DND-41 (cell line): Measurements from ENCODE around the gene MAST4.

Source experiments
- ATAC-seq: fragments of 200-7000 bp; cut with Tn5 transposase; 3 replicates; pipeline ENCODE4 v1.9.1; 2021; ENCODE audit warnings: low read depth; ENCODE audit not compliant: insufficient read depth
- DNase-seq: peaks from one replicate; pipeline ENCODE4 v3.0.0-alpha.2; 2020
- H2AFZ ChIP-seq: 2 replicates; pipeline ENCODE4 v1.6.0; 2012; ENCODE audit warnings: low read depth, low read length
- H3K27ac ChIP-seq: 2 replicates; pipeline ENCODE4 v1.5.1; 2012; ENCODE audit warnings: low read length, inconsistent platforms
- H3K27me3 ChIP-seq: fragments of 200-600 bp; sonication (generic); 2 replicates; pipeline ENCODE4 v1.6.0; 2012; ENCODE audit warnings: low read length, mild to moderate bottlenecking, inconsistent platforms; ENCODE audit not compliant: insufficient read depth, poor library complexity
- H3K36me3 ChIP-seq: 2 replicates; pipeline ENCODE4 v1.5.1; 2012; ENCODE audit warnings: low read length, inconsistent platforms; ENCODE audit not compliant: insufficient read depth
- H3K4me1 ChIP-seq: 2 replicates; pipeline ENCODE4 v1.5.1; 2012; ENCODE audit warnings: mild to moderate bottlenecking, low read length; ENCODE audit not compliant: insufficient read depth
- H3K4me2 ChIP-seq: 2 replicates; pipeline ENCODE4 v1.6.0; 2012; ENCODE audit warnings: mild to moderate bottlenecking, moderate library complexity, low read length, inconsistent platforms; ENCODE audit not compliant: insufficient read depth
- H3K4me3 ChIP-seq, 2 experiments: fragments of 200-600 bp in 1 of 2; shearing (Covaris generic) in 1 of 2; 2 replicates each; pipeline ENCODE4 v1.5.1; 2012 to 2016; ENCODE audit warnings: inconsistent platforms in 2 of 2, low read length in 2 of 2, mild to moderate bottlenecking in 2 of 2, low read depth in 1 of 2, moderate library complexity in 1 of 2
- H3K79me2 ChIP-seq: 2 replicates; pipeline ENCODE4 v1.6.0; 2012; ENCODE audit warnings: low read length, inconsistent platforms; ENCODE audit not compliant: insufficient read depth
- H3K9ac ChIP-seq: 2 replicates; pipeline ENCODE4 v1.6.0; 2012; ENCODE audit warnings: low read depth, mild to moderate bottlenecking, inconsistent platforms, low read length, moderate library complexity
- H3K9me3 ChIP-seq: 2 replicates; pipeline ENCODE4 v1.5.1; 2012; ENCODE audit warnings: low read length, moderate library complexity, mild to moderate bottlenecking, inconsistent platforms; ENCODE audit not compliant: insufficient read depth, severe bottlenecking
- H4K20me1 ChIP-seq: 2 replicates; pipeline ENCODE4 v1.6.0; 2012; ENCODE audit warnings: low read length; ENCODE audit not compliant: insufficient read depth
- EZH2 ChIP-seq: IDR thresholded peaks from 3 replicates; pipeline ENCODE4 v1.6.1; 2012; ENCODE audit warnings: borderline replicate concordance, low read depth, mild to moderate bottlenecking, moderate library complexity, low read length, inconsistent platforms; ENCODE audit not compliant: severe bottlenecking
- TF ChIP-seq, protein P1 (sequence below): IDR thresholded peaks from 2 replicates; pipeline ENCODE4 v1.5.1; 2012; ENCODE audit warnings: borderline replicate concordance, low read length, moderate library complexity, mild to moderate bottlenecking; ENCODE audit not compliant: poor library complexity, severe bottlenecking; ENCODE audit errors: extremely low read depth

The MAST4 gene

GRCh38 chr5:67149057-67149950 lies 553.1 kb downstream of the MAST4 start:
- ATAC-seq: no peak
- peaks cover 51% of the 10 kb centered on the region for H3K36me3 ChIP-seq

DNA sequence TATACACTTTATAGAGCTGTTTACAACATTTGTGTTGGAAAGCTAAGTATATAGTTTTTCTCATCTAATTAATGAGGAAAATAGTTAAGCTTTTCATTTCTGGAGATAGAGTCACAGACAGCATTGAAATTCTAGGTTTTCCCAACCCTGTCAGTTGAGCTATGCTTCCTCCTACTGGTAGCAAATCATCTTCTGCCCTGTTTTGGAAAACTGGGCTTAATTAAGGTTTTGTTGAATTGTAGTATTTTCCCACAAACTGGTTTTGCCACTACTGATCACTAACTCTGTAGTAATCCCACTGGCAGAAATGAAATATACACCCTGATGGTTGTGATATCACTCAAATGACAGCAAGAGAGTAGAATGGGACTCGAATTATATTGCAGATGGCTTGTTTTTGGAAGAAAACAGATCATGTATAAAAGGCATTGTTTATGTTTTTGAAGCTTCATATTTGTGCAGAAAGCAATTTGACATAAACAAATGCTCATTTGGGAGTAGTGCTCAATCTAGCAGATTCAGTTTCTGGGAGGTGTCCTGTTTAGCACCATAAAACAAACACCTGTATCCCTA lies 553.8 kb downstream of the MAST4 start:
- Histone ChIP-seq H3K27ac (no peak overlapping the region), H3K4me2 (no peak overlapping the region), H3K79me2 (no peaks in the 10 kb centered on the region), H4K20me1 (no peaks in the 10 kb centered on the region), H3K4me1 (no peaks in the 10 kb centered on the region), H3K9me3 (no peaks in the 10 kb centered on the region), H3K4me3 (no peak overlapping the region), H3K36me3 (peaks cover 50% of the 10 kb centered on the region), H3K9ac (no peak overlapping the region), H2AFZ (no peak overlapping the region), H3K27me3 (no peaks in the 10 kb centered on the region)
- DNase-seq: no peak
- TF ChIP-seq, protein P1, sequence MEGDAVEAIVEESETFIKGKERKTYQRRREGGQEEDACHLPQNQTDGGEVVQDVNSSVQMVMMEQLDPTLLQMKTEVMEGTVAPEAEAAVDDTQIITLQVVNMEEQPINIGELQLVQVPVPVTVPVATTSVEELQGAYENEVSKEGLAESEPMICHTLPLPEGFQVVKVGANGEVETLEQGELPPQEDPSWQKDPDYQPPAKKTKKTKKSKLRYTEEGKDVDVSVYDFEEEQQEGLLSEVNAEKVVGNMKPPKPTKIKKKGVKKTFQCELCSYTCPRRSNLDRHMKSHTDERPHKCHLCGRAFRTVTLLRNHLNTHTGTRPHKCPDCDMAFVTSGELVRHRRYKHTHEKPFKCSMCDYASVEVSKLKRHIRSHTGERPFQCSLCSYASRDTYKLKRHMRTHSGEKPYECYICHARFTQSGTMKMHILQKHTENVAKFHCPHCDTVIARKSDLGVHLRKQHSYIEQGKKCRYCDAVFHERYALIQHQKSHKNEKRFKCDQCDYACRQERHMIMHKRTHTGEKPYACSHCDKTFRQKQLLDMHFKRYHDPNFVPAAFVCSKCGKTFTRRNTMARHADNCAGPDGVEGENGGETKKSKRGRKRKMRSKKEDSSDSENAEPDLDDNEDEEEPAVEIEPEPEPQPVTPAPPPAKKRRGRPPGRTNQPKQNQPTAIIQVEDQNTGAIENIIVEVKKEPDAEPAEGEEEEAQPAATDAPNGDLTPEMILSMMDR: peak; percentile 43
- no peak for TF ChIP-seq EZH2
- no peak for ATAC-seq

More at GRCh38 chr5:67149057-67149950, 553.1 kb downstream of the MAST4 start:
- no peaks in the 10 kb centered on the region for H3K79me2 ChIP-seq
- no peak overlapping the region for H3K4me3 ChIP-seq
- H3K27ac ChIP-seq: no peak overlapping the region
- no peaks in the 10 kb centered on the region for H3K9me3 ChIP-seq
- no peaks in the 10 kb centered on the region for H3K4me1 ChIP-seq
- DNase-seq: no peak
- H2AFZ ChIP-seq: no peak overlapping the region
- H3K27me3 ChIP-seq: no peaks in the 10 kb centered on the region
- no peak overlapping the region for H3K9ac ChIP-seq
- TF ChIP-seq, protein P1: no peak
- no peak for TF ChIP-seq EZH2
- H3K4me2 ChIP-seq: no peak overlapping the region
- H4K20me1 ChIP-seq: no peaks in the 10 kb centered on the region

DNA sequence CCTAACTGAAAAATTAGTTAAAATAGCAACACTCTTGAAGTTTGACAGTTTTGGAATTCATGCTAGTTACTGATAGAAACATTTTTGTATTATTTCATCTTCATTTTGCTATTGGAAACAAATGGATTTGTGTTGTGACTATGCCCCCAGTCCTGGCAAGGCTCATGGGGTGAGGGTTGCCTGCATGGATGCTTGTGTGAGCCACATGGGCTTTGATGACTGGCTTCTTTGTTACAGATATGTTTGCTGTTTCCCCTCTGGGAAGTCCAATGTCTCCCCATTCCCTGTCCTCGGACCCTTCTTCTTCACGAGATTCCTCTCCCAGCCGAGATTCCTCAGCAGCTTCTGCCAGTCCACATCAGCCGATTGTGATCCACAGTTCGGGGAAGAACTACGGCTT lies 556.2 kb downstream of the MAST4 start:
- H3K27ac ChIP-seq: no peak overlapping the region
- no peak overlapping the region for H3K9ac ChIP-seq
- no peak overlapping the region for H3K4me3 ChIP-seq
- no peaks in the 10 kb centered on the region for H3K79me2 ChIP-seq
- no peak for DNase-seq
- no peaks in the 10 kb centered on the region for H3K4me1 ChIP-seq
- TF ChIP-seq, protein P1: no peak
- no peak for TF ChIP-seq EZH2
- H3K36me3 ChIP-seq: peaks cover 40% of the 10 kb centered on the region; the same call in 1 of the 2 replicates
- no peaks in the 10 kb centered on the region for H3K27me3 ChIP-seq
- no peak overlapping the region for H3K4me2 ChIP-seq
- H3K9me3 ChIP-seq: no peaks in the 10 kb centered on the region
- H4K20me1 ChIP-seq: no peaks in the 10 kb centered on the region
- no peak for ATAC-seq
- H2AFZ ChIP-seq: no peak overlapping the region
